Effector memory CD4-positive, alpha-beta T cell (primary cell): ENCODE results near the gene CAMTA1.

ENCODE experiments used
- DNase-seq, 3 donors: peaks; one replicate each; pipeline ENCODE4 v3.0.0-alpha.2; 2020
- H3K27ac ChIP-seq: 2 replicates; pipeline ENCODE4 v1.7.0; 2013; ENCODE audit warnings: mild to moderate bottlenecking, low read length, moderate library complexity; ENCODE audit not compliant: insufficient read depth, poor library complexity, severe bottlenecking
- H3K27me3 ChIP-seq: replicated peaks from 2 replicates; pipeline ENCODE4 v1.7.0; 2013; ENCODE audit warnings: mild to moderate bottlenecking, low read length; ENCODE audit not compliant: insufficient read depth, control insufficient read depth, poor library complexity, severe bottlenecking
- H3K36me3 ChIP-seq: 2 replicates; pipeline ENCODE4 v1.7.0; 2013; ENCODE audit warnings: mild to moderate bottlenecking, low read length, moderate library complexity; ENCODE audit not compliant: control insufficient read depth, insufficient read depth
- H3K4me1 ChIP-seq: 2 replicates; pipeline ENCODE4 v1.7.0; 2013; ENCODE audit warnings: low read length, mild to moderate bottlenecking; ENCODE audit not compliant: control insufficient read depth, insufficient read depth, poor library complexity, severe bottlenecking
- H3K4me3 ChIP-seq: 2 replicates; pipeline ENCODE4 v1.7.0; 2013; ENCODE audit warnings: low read length, low read depth, mild to moderate bottlenecking; ENCODE audit not compliant: insufficient read depth, poor library complexity, severe bottlenecking
- H3K9me3 ChIP-seq: 2 replicates; pipeline ENCODE4 v1.7.0; 2013; ENCODE audit warnings: mild to moderate bottlenecking, low read length, moderate library complexity; ENCODE audit not compliant: control insufficient read depth

The CAMTA1 gene

GRCh38 chr1:7221826-7222694, 436.8 kb downstream of the CAMTA1 start:
- no peaks in the 10 kb centered on the region for H3K36me3 ChIP-seq
- H3K9me3 ChIP-seq, result no peaks in the 10 kb centered on the region
- no peaks in the 10 kb centered on the region for H3K27me3 ChIP-seq
- H3K4me3 ChIP-seq, result no peak overlapping the region
- H3K4me1 ChIP-seq, result no peaks in the 10 kb centered on the region
- no peak for DNase-seq
- H3K27ac ChIP-seq, result no peak overlapping the region

GRCh38 chr1:7222695-7223015, 437.4 kb downstream of the CAMTA1 start:
- Histone ChIP-seq H3K4me3 (no peak overlapping the region), H3K4me1 (no peaks in the 10 kb centered on the region), H3K27ac (no peak overlapping the region), H3K27me3 (no peaks in the 10 kb centered on the region), H3K36me3 (no peaks in the 10 kb centered on the region), H3K9me3 (no peaks in the 10 kb centered on the region)
- no peak for DNase-seq

DNA sequence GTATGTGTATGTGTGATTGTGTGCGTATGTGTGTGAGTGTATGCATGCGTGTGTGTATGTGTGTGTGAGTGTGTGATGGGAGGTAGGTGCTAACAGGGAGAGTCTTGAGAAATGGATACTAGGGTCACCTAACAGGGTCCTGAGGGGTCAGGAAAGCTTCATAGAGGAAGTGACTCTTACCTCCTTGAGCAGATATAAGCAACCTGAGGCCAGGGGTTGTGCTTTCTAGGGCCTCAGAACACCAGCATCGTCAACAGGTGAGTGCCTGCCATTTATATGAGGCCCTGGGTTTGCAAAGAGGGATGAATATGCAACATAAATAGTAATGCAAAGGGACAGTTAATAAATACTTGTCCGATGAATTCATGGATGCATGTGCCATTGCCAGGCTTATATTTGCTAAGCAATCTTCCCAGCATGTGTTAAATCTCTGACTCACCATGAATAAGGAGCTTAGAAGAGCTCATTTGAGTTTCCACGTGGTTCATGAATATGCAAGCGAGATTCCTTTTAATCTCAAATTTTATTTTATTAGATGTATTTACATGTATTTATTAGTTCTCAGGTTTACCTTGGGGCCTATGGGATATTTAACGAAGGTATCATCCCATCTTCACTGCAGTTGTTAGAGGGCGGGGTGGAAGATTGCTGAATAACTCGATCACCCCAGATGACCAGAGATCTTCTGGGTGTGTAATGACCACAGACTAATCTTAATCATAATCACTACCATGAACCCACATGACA, 438.3 kb downstream of the CAMTA1 start:
- no peak for DNase-seq
- Histone ChIP-seq H3K4me1 (no peaks in the 10 kb centered on the region), H3K27ac (no peak overlapping the region), H3K4me3 (no peak overlapping the region), H3K27me3 (no peaks in the 10 kb centered on the region), H3K36me3 (no peaks in the 10 kb centered on the region), H3K9me3 (no peaks in the 10 kb centered on the region)

DNA sequence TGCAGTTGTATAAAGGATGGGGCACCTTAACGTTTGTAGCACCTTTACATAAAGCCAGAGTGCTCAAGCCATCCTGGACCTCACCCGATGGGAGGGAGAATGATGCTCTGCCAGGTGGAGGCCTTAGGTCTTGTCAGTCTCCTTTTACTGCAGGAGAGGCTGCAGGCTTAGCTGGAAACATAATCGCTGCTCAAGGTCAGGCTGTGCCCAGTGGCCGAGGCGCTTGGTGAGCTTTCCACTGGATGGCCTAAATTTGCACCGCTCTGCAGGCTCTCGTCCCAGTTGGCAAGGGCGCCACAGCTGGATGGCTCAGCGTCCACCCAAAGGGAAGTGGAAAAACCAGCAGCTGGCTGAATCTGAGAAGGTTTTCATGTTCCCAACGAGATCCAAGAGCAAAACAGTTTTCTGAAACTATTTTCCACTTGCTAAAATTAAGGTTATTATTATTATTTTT, 438.9 kb downstream of the CAMTA1 start:
- Histone ChIP-seq H3K27me3 (no peaks in the 10 kb centered on the region), H3K27ac (no peak overlapping the region), H3K4me1 (no peaks in the 10 kb centered on the region), H3K36me3 (no peaks in the 10 kb centered on the region), H3K9me3 (no peaks in the 10 kb centered on the region), H3K4me3 (no peak overlapping the region)
- no peak for DNase-seq

DNA sequence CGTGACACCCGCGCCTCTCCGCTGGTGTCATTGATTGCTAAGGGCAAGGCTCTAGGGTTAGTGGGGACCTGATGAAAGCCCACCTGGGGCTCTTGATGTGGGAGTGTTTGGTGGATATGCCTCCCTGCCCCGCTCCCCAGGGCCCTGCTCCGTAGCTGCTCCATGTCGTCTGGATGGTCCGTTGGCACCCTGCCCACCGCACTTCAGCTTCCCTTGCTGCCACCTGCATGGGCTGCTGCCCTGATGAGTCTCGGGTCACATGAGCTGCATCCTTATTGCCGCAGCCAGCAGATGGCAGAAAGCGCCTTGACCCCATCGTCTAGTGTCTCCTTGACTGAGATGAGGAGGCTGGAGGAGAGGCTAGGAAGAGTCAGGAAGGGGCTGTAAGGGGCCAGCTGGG, 439.4 kb downstream of the CAMTA1 start:
- no peak overlapping the region for H3K27ac ChIP-seq
- H3K36me3 ChIP-seq, result no peaks in the 10 kb centered on the region
- no peaks in the 10 kb centered on the region for H3K27me3 ChIP-seq
- no peaks in the 10 kb centered on the region for H3K4me1 ChIP-seq
- H3K9me3 ChIP-seq, result no peaks in the 10 kb centered on the region
- H3K4me3 ChIP-seq, result no peak overlapping the region
- DNase-seq, result no peak

GRCh38 chr1:7225711-7226505, 440.7 kb downstream of the CAMTA1 start:
- no peaks in the 10 kb centered on the region for H3K4me1 ChIP-seq
- no peaks in the 10 kb centered on the region for H3K36me3 ChIP-seq
- no peaks in the 10 kb centered on the region for H3K27me3 ChIP-seq
- no peak for DNase-seq
- no peak overlapping the region for H3K4me3 ChIP-seq
- H3K27ac ChIP-seq, result no peak overlapping the region
- no peaks in the 10 kb centered on the region for H3K9me3 ChIP-seq

GRCh38 chr1:7227654-7228053, 442.4 kb downstream of the CAMTA1 start:
- no peaks in the 10 kb centered on the region for H3K36me3 ChIP-seq
- no peak for DNase-seq
- H3K27me3 ChIP-seq, result no peaks in the 10 kb centered on the region
- no peaks in the 10 kb centered on the region for H3K4me1 ChIP-seq
- no peak overlapping the region for H3K27ac ChIP-seq
- H3K4me3 ChIP-seq, result no peak overlapping the region
- no peaks in the 10 kb centered on the region for H3K9me3 ChIP-seq

GRCh38 chr1:7228252-7228961, 443.2 kb downstream of the CAMTA1 start:
- Histone ChIP-seq H3K4me3 (no peak overlapping the region), H3K27ac (no peak overlapping the region), H3K4me1 (no peaks in the 10 kb centered on the region), H3K36me3 (no peaks in the 10 kb centered on the region), H3K9me3 (no peaks in the 10 kb centered on the region), H3K27me3 (no peaks in the 10 kb centered on the region)
- DNase-seq, result no peak

- Histone ChIP-seq H3K27me3 (no peaks in the 10 kb centered on the region), H3K27ac (no peak overlapping the region), H3K9me3 (no peaks in the 10 kb centered on the region), H3K4me3 (no peak overlapping the region), H3K4me1 (no peaks in the 10 kb centered on the region), H3K36me3 (no peaks in the 10 kb centered on the region)
- DNase-seq, result no peak
Observed at GRCh38 chr1:7229186-7229585, 443.9 kb downstream of the CAMTA1 start.
